IPS DF 6.9 (cell line): ENCODE results near the gene NKAIN2.

Experiments used
- DNase-seq: peaks from one replicate; pipeline ENCODE4 v3.0.0-alpha.2; 2013; ENCODE audit warnings: low read depth, low spot score
- H3K27ac ChIP-seq: one replicate; pipeline ENCODE4 v1.5.1; 2013; ENCODE audit warnings: low read length, control low read depth
- H3K27me3 ChIP-seq: 2 replicates; pipeline ENCODE4 v1.6.1; 2013; ENCODE audit warnings: mild to moderate bottlenecking, low read length; ENCODE audit not compliant: control insufficient read depth, insufficient read depth
- H3K36me3 ChIP-seq: 2 replicates; pipeline ENCODE4 v1.6.1; 2013; ENCODE audit warnings: low read length; ENCODE audit not compliant: control insufficient read depth, insufficient read depth
- H3K4me1 ChIP-seq: 2 replicates; pipeline ENCODE4 v1.6.1; 2013; ENCODE audit warnings: low read length; ENCODE audit not compliant: control insufficient read depth, insufficient read depth
- H3K4me3 ChIP-seq: 2 replicates; pipeline ENCODE4 v1.5.1; 2013; ENCODE audit warnings: mild to moderate bottlenecking, low read length
- H3K9me3 ChIP-seq: 2 replicates; pipeline ENCODE4 v1.6.1; 2013; ENCODE audit warnings: low read length, inconsistent platforms; ENCODE audit not compliant: control insufficient read depth, insufficient read depth
- WGBS: extraction: QIAGEN DNeasy Blood & Tissue Kit; methylation state at CpG from one replicate; pipeline ENCODE4 v1.1.7; 2013; ENCODE audit warnings: mixed read lengths, missing lambda C conversion rate; ENCODE audit not compliant: insufficient read length, insufficient coverage; 5-methylcytosine and 5-hydroxymethylcytosine counted together

The NKAIN2 gene

DNA sequence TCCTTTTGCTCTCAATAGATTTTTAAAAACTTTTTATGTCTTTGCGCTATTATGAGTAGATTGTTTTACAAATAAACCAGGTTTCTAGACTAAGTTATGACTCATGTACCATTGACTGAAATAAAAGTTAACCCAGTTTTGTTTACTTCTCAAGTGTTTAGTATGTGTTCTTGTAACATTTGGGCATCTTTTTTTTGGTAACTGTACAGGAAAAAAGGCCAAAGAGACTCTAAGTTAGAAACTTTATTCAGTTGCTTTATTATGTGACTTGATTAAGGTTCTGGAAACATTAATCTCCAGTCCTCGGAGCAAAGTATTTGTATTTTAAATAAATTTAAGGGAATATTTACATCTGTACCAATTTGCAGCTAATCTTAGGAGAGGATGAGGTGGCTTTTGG, 2.9 kb downstream of the NKAIN2 start:
- Histone ChIP-seq H3K27me3 (peaks cover 12% of the 10 kb centered on the region), H3K4me1 (no peaks in the 10 kb centered on the region), H3K36me3 (no peaks in the 10 kb centered on the region), H3K9me3 (no peaks in the 10 kb centered on the region), H3K4me3 (no peak overlapping the region), H3K27ac (no peak overlapping the region)
- WGBS, result no CpG with 5 or more reads among the region's 2 CpGs
- no peak for DNase-seq

DNA sequence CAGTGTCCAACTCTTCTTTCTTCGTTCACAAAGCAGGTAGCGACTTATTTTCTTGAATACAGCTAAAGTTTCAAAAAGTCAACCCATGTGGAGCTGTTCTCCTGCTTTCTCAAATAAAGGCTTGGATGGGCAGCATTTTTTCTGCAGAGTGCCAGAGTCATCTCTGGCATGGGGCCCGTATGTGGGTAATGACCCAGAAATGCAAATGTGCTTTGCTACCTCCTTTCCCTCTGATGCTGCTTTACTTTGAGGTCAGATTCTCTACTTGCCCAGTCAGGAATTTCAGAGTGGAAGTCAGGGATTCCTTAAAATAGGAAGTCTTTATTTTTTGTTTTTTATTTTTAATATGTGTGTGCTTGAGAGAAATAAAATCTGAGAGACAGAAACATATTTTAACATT, 4.9 kb downstream of the NKAIN2 start:
- no peak for DNase-seq
- no peaks in the 10 kb centered on the region for H3K36me3 ChIP-seq
- no peaks in the 10 kb centered on the region for H3K9me3 ChIP-seq
- peaks cover 12% of the 10 kb centered on the region for H3K27me3 ChIP-seq
- H3K4me3 ChIP-seq, result no peak overlapping the region
- no peaks in the 10 kb centered on the region for H3K4me1 ChIP-seq
- H3K27ac ChIP-seq, result no peak overlapping the region
- WGBS, result no CpG with 5 or more reads among the region's 3 CpGs

DNA sequence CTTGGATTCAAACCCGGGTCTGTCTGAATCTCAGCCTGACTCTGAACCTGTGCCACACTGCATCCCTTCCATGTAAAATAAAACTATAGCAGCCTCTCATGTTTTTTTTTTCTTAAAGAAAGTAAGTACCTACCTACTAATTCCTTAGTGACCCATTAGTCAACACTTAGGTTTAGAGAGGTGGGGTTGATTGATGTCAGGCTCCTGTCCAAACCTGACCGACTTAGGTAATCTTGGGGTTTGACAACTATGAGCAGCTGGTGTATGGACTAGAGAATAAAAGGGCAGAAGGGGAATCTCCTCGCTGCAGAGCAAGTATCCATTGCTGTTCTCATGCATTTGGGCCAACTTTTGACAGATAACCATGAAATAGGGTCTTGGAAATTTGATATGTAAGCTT, 6.5 kb downstream of the NKAIN2 start:
- WGBS, result no CpG with 5 or more reads among the region's 3 CpGs
- H3K27me3 ChIP-seq, result peaks cover under 1% of the 10 kb centered on the region; the same call in 1 of the 2 replicates
- no peaks in the 10 kb centered on the region for H3K9me3 ChIP-seq
- DNase-seq, result no peak
- H3K4me1 ChIP-seq, result no peaks in the 10 kb centered on the region
- no peaks in the 10 kb centered on the region for H3K36me3 ChIP-seq
- no peak overlapping the region for H3K27ac ChIP-seq
- H3K4me3 ChIP-seq, result no peak overlapping the region

DNA sequence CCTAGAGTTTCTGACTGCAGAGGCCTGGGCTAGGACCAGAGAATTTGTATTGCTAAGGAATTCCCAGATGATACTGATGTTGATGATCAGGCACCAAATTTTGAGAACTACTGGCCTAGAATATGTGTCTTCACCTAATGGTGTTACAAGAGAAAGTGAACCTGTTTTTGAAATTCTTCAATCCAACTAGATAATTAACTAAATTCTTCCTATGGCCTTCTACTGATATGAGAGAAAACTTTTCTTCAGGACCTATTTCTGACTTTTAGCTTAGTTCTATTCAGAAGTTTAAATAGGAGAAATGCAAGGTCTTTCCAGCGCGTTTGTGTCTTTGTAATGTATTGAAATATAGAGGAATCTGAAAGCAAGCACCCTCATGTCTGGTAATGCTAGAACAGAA, 7.3 kb downstream of the NKAIN2 start:
- H3K9me3 ChIP-seq, result no peaks in the 10 kb centered on the region
- no CpG with 5 or more reads among the region's 2 CpGs for WGBS
- no peak for DNase-seq

DNA sequence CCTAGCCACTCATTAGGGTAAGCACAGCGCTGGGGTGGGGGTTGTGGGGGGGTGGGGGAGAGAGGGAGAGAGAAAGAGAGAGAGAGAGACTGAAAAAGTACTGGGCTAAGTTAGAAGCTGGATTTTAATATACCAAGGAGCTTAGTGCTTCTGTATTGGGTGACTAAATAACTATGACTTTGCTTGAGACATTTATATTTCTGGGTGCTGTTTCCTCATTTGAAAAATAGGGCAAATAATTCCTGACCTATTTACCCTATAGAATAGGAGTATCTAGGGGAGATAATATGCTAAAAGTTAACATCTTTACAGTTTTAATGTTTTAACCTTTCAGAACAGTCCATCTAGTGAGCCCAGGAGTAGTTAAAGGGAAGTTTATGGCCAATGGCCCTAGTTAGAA, 7.7 kb downstream of the NKAIN2 start:
- Histone ChIP-seq H3K4me3 (no peak overlapping the region), H3K36me3 (no peaks in the 10 kb centered on the region), H3K4me1 (no peaks in the 10 kb centered on the region), H3K27ac (no peak overlapping the region), H3K27me3 (no peaks in the 10 kb centered on the region), H3K9me3 (no peaks in the 10 kb centered on the region)
- no CpG with 5 or more reads among the region's 1 CpG for WGBS
- DNase-seq, result no peak

More for the DNA sequence above, 7.3 kb downstream of the NKAIN2 start:
- Histone ChIP-seq H3K4me3 (no peak overlapping the region), H3K27ac (no peak overlapping the region), H3K36me3 (no peaks in the 10 kb centered on the region), H3K4me1 (no peaks in the 10 kb centered on the region), H3K27me3 (no peaks in the 10 kb centered on the region)

DNA sequence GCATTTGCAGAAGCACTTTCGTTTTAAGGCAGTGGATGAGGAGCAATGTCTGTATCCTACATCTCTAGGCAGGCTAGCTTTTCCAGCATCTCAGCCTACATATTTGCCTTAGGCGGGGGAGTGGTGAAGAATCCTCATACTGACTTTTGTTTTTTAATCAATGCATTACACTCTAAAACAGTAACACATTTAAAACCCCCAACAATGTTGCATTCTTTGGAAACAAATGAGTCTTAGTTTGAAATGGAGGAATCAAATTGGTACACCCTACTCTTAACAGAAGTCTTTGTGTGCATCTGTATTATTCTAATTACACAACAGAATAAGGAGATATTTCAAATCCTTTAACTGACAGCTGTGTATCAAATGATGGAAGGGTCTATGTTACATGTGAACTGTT, 9.0 kb downstream of the NKAIN2 start:
- Histone ChIP-seq H3K4me3 (no peak overlapping the region), H3K9me3 (no peaks in the 10 kb centered on the region), H3K36me3 (no peaks in the 10 kb centered on the region), H3K27me3 (no peaks in the 10 kb centered on the region), H3K27ac (no peak overlapping the region), H3K4me1 (no peaks in the 10 kb centered on the region)
- WGBS, result no CpG with 5 or more reads among the region's 2 CpGs
- DNase-seq, result no peak

DNA sequence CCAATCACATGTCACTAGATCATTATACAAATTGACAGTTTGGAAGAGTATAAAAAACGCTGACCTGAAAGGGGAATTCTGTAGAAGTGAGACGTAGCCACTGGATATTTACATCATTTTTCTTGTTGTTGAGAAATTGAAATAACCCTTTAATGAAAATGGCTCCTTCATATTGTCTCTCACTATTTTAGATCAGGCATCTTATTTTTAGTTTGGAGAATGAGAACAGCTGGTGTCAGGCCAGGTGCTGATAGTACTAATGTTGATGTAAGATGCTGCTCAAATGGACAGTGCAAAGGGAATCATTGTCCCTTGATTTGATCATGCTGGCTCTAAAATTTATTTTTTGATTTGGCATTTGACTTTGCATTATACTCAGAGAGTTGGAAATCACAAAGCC, 17.4 kb downstream of the NKAIN2 start:
- no peak overlapping the region for H3K4me3 ChIP-seq
- H3K4me1 ChIP-seq, result no peaks in the 10 kb centered on the region
- H3K27ac ChIP-seq, result no peak overlapping the region
- no peaks in the 10 kb centered on the region for H3K9me3 ChIP-seq
- H3K27me3 ChIP-seq, result no peaks in the 10 kb centered on the region
- no CpG with 5 or more reads among the region's 2 CpGs for WGBS
- no peak for DNase-seq
- H3K36me3 ChIP-seq, result no peaks in the 10 kb centered on the region

DNA sequence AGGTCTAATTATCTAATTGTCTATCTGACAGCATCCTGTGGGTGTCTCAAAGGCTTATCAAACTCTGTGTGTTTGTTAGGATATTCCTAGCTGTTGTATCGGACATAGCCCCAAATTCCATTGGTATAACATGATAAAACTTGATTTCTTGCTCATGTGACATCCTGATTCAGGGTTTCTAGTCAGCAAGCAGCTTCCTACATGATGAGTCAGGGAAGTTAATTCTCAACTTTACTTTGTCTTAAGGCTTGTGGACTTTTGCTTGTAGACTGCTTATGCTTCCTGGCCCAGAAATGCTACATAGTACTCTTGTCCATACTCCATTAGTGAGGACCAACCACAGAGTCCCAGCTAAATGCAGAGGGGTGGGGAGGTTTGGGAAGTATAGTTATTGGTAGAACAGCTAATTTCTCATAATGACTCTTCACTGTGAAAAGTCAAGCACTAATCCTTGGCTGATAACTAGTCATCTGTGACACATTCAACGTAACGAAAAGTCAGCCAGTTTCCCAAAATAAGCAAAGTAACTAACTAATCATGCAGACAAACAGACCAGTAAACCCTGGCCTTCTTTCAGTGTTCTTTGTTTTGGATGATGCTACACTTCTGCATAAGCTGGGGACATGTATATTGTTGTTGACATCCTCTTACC, 25.8 kb downstream of the NKAIN2 start:
- Histone ChIP-seq H3K27ac (no peak overlapping the region), H3K27me3 (no peaks in the 10 kb centered on the region), H3K4me3 (no peak overlapping the region), H3K9me3 (no peaks in the 10 kb centered on the region), H3K4me1 (no peaks in the 10 kb centered on the region; the same call in 1 of the 2 replicates), H3K36me3 (no peaks in the 10 kb centered on the region)
- no peak for DNase-seq
- WGBS, result no CpG with 5 or more reads among the region's 3 CpGs

DNA sequence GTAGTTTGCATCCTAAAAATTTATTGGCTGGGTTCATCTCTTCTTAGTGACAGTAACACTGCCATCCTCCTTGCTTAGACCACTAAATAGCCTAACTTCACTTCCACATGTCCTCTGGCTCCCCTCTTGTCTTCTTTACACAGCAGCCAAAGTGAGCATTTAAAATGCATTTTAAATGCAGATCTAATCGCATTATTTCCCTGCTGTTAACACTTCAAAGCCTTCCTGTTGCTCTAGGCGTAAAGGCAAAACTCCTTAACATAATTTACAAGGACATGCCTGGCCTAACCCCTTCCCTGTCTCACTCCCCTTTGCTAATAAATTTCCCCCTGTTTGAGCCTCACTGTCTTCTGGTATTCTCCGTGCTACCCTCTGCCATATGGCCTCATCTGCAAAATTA, 26.5 kb downstream of the NKAIN2 start:
- Histone ChIP-seq H3K4me1 (no peaks in the 10 kb centered on the region; the same call in 1 of the 2 replicates), H3K27me3 (no peaks in the 10 kb centered on the region), H3K27ac (no peak overlapping the region), H3K4me3 (no peak overlapping the region), H3K9me3 (no peaks in the 10 kb centered on the region), H3K36me3 (no peaks in the 10 kb centered on the region)
- no peak for DNase-seq
- WGBS, result no CpG with 5 or more reads among the region's 3 CpGs

DNA sequence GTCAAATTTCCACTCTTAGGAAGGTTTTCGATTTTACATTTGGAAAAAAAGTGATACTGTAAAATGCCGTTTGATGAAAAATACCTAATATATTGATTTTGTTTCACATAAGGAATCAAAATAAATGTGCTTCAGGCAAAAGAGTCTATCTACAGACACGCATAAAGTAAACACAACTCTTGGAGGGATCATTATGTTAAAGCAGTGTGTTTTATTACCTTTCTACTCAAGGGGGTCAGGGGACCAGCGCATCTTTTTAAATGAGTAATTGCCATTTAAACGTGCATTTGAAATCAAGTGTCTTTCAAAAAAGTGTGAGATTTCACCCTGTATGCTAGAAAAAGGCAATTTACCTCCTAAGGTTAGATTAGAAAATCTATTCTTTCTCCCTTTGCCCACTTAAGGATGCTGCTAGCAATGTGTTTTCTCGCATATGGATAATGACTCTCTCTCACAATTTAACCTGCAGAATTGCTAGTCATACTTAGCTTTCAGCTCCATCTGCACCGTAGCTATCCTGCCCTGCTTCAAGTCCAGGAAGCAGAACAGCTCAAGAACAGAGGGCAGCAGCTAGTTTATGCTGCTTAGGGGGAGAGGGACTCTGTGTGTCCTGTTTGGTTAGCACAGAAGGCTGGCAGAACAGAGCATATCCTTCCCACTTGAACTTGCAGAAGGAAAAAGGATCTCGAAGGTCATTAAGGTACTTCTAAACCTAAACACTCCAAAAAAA, 35.0 kb downstream of the NKAIN2 start:
- Histone ChIP-seq H3K36me3 (no peaks in the 10 kb centered on the region), H3K9me3 (no peaks in the 10 kb centered on the region), H3K27ac (no peak overlapping the region), H3K27me3 (no peaks in the 10 kb centered on the region), H3K4me1 (0 out of 2 replicates have a peak, but pooled peaks cover 1% of the 10 kb centered on the region), H3K4me3 (no peak overlapping the region)
- no peak for DNase-seq
- WGBS, result no CpG with 5 or more reads among the region's 8 CpGs
